ENCODE data around the gene MYH6. TPM values are rescaled to one million over a fixed set of nuclear protein-coding genes. Genes with fewer than 3 reads are reported as not detected.

MYH6 gene
- total and polyA plus RNA-seq, 4 donors: 0.67 to 11.5 TPM; not detected in 2

GRCh38 chr14:23445773-23446172 lies 37.7 kb upstream of the MYH6 start:
- ATAC-seq (ENCODE audit: low FRiP score) (no peak), DNase-seq (no peak)
- Histone ChIP-seq H3K27ac (ENCODE audit: low read depth in 1 of 2, low read length in 2 of 2) (no peak overlapping the region), H3K27me3 (ENCODE audit: control insufficient read depth in 1 of 2, insufficient read depth in 2 of 2, low read length in 1 of 2) (peaks cover 0 to 1% of the 10 kb centered on the region in 2 donors), H3K36me3 (ENCODE audit: control insufficient read depth in 1 of 2, insufficient read depth in 2 of 2, low read length in 1 of 2) (no peaks in the 10 kb centered on the region), H3K4me1 (ENCODE audit: control insufficient read depth in 1 of 2, insufficient read depth in 2 of 2, low read length in 2 of 2) (no peaks in the 10 kb centered on the region), H3K9me3 (ENCODE audit: control insufficient read depth, low read length) (no peaks in the 10 kb centered on the region), H3K4me3 (ENCODE audit: low read length in 2 of 2) (no peak overlapping the region)
- intact Hi-C loops (cut with DNase I): no loop called here
- 69 to 70% methylated on average over 4 of the region's 4 CpGs for WGBS, 2 donors

GRCh38 chr14:23444314-23444713 lies 36.2 kb upstream of the MYH6 start:
- H3K9me3 ChIP-seq (ENCODE audit: control insufficient read depth, low read length): no peaks in the 10 kb centered on the region
- intact Hi-C loops (cut with DNase I): no loop called here
- H3K27me3 ChIP-seq (ENCODE audit: control insufficient read depth in 1 of 2, insufficient read depth in 2 of 2, low read length in 1 of 2): no peaks in the 10 kb centered on the region
- H3K4me1 ChIP-seq (ENCODE audit: control insufficient read depth in 1 of 2, insufficient read depth in 2 of 2, low read length in 2 of 2): no peaks in the 10 kb centered on the region
- ATAC-seq (ENCODE audit: low FRiP score) (no peak), DNase-seq (no peak)
- WGBS, 2 donors: 66 to 81% methylated on average over 1 of the region's 1 CpG
- no peaks in the 10 kb centered on the region for H3K36me3 ChIP-seq (ENCODE audit: control insufficient read depth in 1 of 2, insufficient read depth in 2 of 2, low read length in 1 of 2)
- H3K4me3 ChIP-seq (ENCODE audit: low read length in 2 of 2): no peak overlapping the region
- no peak overlapping the region for H3K27ac ChIP-seq (ENCODE audit: low read depth in 1 of 2, low read length in 2 of 2)

GRCh38 chr14:23443881-23444280 lies 35.8 kb upstream of the MYH6 start:
- WGBS, 2 donors: 72 to 75% methylated on average over 6 of the region's 6 CpGs
- Histone ChIP-seq H3K9me3 (ENCODE audit: control insufficient read depth, low read length) (no peaks in the 10 kb centered on the region), H3K4me1 (ENCODE audit: control insufficient read depth in 1 of 2, insufficient read depth in 2 of 2, low read length in 2 of 2) (no peaks in the 10 kb centered on the region), H3K4me3 (ENCODE audit: low read length in 2 of 2) (no peak overlapping the region), H3K27me3 (ENCODE audit: control insufficient read depth in 1 of 2, insufficient read depth in 2 of 2, low read length in 1 of 2) (no peaks in the 10 kb centered on the region), H3K36me3 (ENCODE audit: control insufficient read depth in 1 of 2, insufficient read depth in 2 of 2, low read length in 1 of 2) (no peaks in the 10 kb centered on the region), H3K27ac (ENCODE audit: low read depth in 1 of 2, low read length in 2 of 2) (no peak overlapping the region)
- intact Hi-C loops (cut with DNase I): no loop called here
- DNase-seq (no peak), ATAC-seq (ENCODE audit: low FRiP score) (no peak)

GRCh38 chr14:23443411-23443812 lies 35.3 kb upstream of the MYH6 start:
- no peak for ATAC-seq (ENCODE audit: low FRiP score)
- H3K9me3 ChIP-seq (ENCODE audit: control insufficient read depth, low read length): no peaks in the 10 kb centered on the region
- no peaks in the 10 kb centered on the region for H3K27me3 ChIP-seq (ENCODE audit: control insufficient read depth in 1 of 2, insufficient read depth in 2 of 2, low read length in 1 of 2)
- WGBS, 2 donors: 70 to 73% methylated on average over 11 of the region's 11 CpGs
- no peak overlapping the region for H3K4me3 ChIP-seq (ENCODE audit: low read length in 2 of 2)
- intact Hi-C loops (cut with DNase I): no loop called here
- H3K4me1 ChIP-seq (ENCODE audit: control insufficient read depth in 1 of 2, insufficient read depth in 2 of 2, low read length in 2 of 2): no peaks in the 10 kb centered on the region
- no peak overlapping the region for H3K27ac ChIP-seq (ENCODE audit: low read depth in 1 of 2, low read length in 2 of 2)
- no peaks in the 10 kb centered on the region for H3K36me3 ChIP-seq (ENCODE audit: control insufficient read depth in 1 of 2, insufficient read depth in 2 of 2, low read length in 1 of 2)
- DNase-seq: no peak

- intact Hi-C loops (cut with DNase I): no loop called here
- DNase-seq: no peak
- Histone ChIP-seq H3K4me3 (ENCODE audit: low read length in 2 of 2) (no peak overlapping the region), H3K36me3 (ENCODE audit: control insufficient read depth in 1 of 2, insufficient read depth in 2 of 2, low read length in 1 of 2) (no peaks in the 10 kb centered on the region), H3K27me3 (ENCODE audit: control insufficient read depth in 1 of 2, insufficient read depth in 2 of 2, low read length in 1 of 2) (no peaks in the 10 kb centered on the region), H3K27ac (ENCODE audit: low read depth in 1 of 2, low read length in 2 of 2) (no peak overlapping the region), H3K9me3 (ENCODE audit: control insufficient read depth, low read length) (no peaks in the 10 kb centered on the region), H3K4me1 (ENCODE audit: control insufficient read depth in 1 of 2, insufficient read depth in 2 of 2, low read length in 2 of 2) (no peaks in the 10 kb centered on the region)
- ATAC-seq (ENCODE audit: low FRiP score): no peak
- 64 to 67% methylated on average over 9 of the region's 9 CpGs for WGBS, 2 donors
These were observed 34.8 kb upstream of the MYH6 start for GRCh38 chr14:23442721-23443356.

GRCh38 chr14:23441076-23441475 lies 33.0 kb upstream of the MYH6 start:
- 32 to 36% methylated on average over 1 of the region's 1 CpG for WGBS, 2 donors
- no peaks in the 10 kb centered on the region for H3K36me3 ChIP-seq (ENCODE audit: control insufficient read depth in 1 of 2, insufficient read depth in 2 of 2, low read length in 1 of 2)
- no peak overlapping the region for H3K4me3 ChIP-seq (ENCODE audit: low read length in 2 of 2)
- intact Hi-C loops (cut with DNase I): no loop called here
- H3K4me1 ChIP-seq (ENCODE audit: control insufficient read depth in 1 of 2, insufficient read depth in 2 of 2, low read length in 2 of 2): no peaks in the 10 kb centered on the region
- ATAC-seq (ENCODE audit: low FRiP score) (no peak), DNase-seq (no peak)
- no peaks in the 10 kb centered on the region for H3K27me3 ChIP-seq (ENCODE audit: control insufficient read depth in 1 of 2, insufficient read depth in 2 of 2, low read length in 1 of 2)
- H3K9me3 ChIP-seq (ENCODE audit: control insufficient read depth, low read length): no peaks in the 10 kb centered on the region
- no peak overlapping the region for H3K27ac ChIP-seq (ENCODE audit: low read depth in 1 of 2, low read length in 2 of 2)

- no peak for DNase-seq
- ATAC-seq (ENCODE audit: low FRiP score): no peak
- Histone ChIP-seq H3K27me3 (ENCODE audit: control insufficient read depth in 1 of 2, insufficient read depth in 2 of 2, low read length in 1 of 2) (no peaks in the 10 kb centered on the region), H3K9me3 (ENCODE audit: control insufficient read depth, low read length) (no peaks in the 10 kb centered on the region), H3K4me1 (ENCODE audit: control insufficient read depth in 1 of 2, insufficient read depth in 2 of 2, low read length in 2 of 2) (no peaks in the 10 kb centered on the region), H3K4me3 (ENCODE audit: low read length in 2 of 2) (no peak overlapping the region), H3K36me3 (ENCODE audit: control insufficient read depth in 1 of 2, insufficient read depth in 2 of 2, low read length in 1 of 2) (no peaks in the 10 kb centered on the region), H3K27ac (ENCODE audit: low read depth in 1 of 2, low read length in 2 of 2) (no peak overlapping the region)
- intact Hi-C loops (cut with DNase I): no loop called here
- 88 to 90% methylated on average over 6 of the region's 6 CpGs for WGBS, 2 donors
These were observed 31.2 kb upstream of the MYH6 start for GRCh38 chr14:23439107-23439835.

- DNase-seq (no peak), ATAC-seq (ENCODE audit: low FRiP score) (no peak)
- 63 to 65% methylated on average over 15 of the region's 15 CpGs for WGBS, 2 donors
- no peak overlapping the region for H3K4me3 ChIP-seq (ENCODE audit: low read length in 2 of 2)
- no peak overlapping the region for H3K27ac ChIP-seq (ENCODE audit: low read depth in 1 of 2, low read length in 2 of 2)
- H3K9me3 ChIP-seq (ENCODE audit: control insufficient read depth, low read length): no peaks in the 10 kb centered on the region
- intact Hi-C loops (cut with DNase I): no loop called here
- H3K36me3 ChIP-seq (ENCODE audit: control insufficient read depth in 1 of 2, insufficient read depth in 2 of 2, low read length in 1 of 2): no peaks in the 10 kb centered on the region
- H3K27me3 ChIP-seq (ENCODE audit: control insufficient read depth in 1 of 2, insufficient read depth in 2 of 2, low read length in 1 of 2): no peaks in the 10 kb centered on the region
- H3K4me1 ChIP-seq (ENCODE audit: control insufficient read depth in 1 of 2, insufficient read depth in 2 of 2, low read length in 2 of 2): no peaks in the 10 kb centered on the region
These were observed 30.3 kb upstream of the MYH6 start for GRCh38 chr14:23438101-23438971.

Measured in aorta (tissue), 5 donors.